OCI-LY7 (cell line): ENCODE results near the gene RASGRP2. TPM values are rescaled to one million over a fixed set of nuclear protein-coding genes. Genes with fewer than 3 reads are reported as not detected.

Experiments
- BruUV-seq: library from RNA; stranded (reverse); fragments of 400-500 nt; replicated peaks from 2 replicates; lab custom pipeline; 2021; lab: Mats Ljungman, UMichigan
- CTCF ChIA-PET: fragments of 300-600 bp; sonication (Branson Sonifier 250); formaldehyde crosslinking; loops from one replicate; lab custom pipeline; 2022; ENCODE audit warnings: antibody characterized with exemption; ENCODE audit not compliant: unreplicated experiment; lab: Charles Lee
- POLR2A ChIA-PET: fragments of 300-600 bp; sonication (Branson Sonifier 250); formaldehyde crosslinking; loops from one replicate; lab custom pipeline; 2022; ENCODE audit warnings: antibody characterized with exemption; lab: Charles Lee
- DNase-seq: peaks from one replicate; pipeline ENCODE4 v3.0.0-alpha.2; 2015; ENCODE audit warnings: low spot score
- H2AFZ ChIP-seq: fragments of 200-600 bp; sonication (generic), shearing (Covaris generic); 2 replicates; pipeline ENCODE4 v1.6.1; 2014; ENCODE audit warnings: mild to moderate bottlenecking, antibody characterized with exemption, low read length, moderate library complexity
- H3K27ac ChIP-seq: fragments of 200-600 bp; sonication (generic); 2 replicates; pipeline ENCODE4 v1.5.1; 2014; ENCODE audit warnings: mixed run types, low read depth, mild to moderate bottlenecking, moderate library complexity, low read length, inconsistent platforms; ENCODE audit not compliant: poor library complexity, severe bottlenecking
- H3K36me3 ChIP-seq: fragments of 200-600 bp; sonication (generic); 2 replicates; pipeline ENCODE4 v1.6.1; 2014; ENCODE audit warnings: mild to moderate bottlenecking, antibody characterized with exemption, low read length, moderate library complexity, mixed read lengths; ENCODE audit not compliant: insufficient read depth
- H3K4me1 ChIP-seq: fragments of 200-600 bp; sonication (generic); 2 replicates; pipeline ENCODE4 v1.5.1; 2014; ENCODE audit warnings: mild to moderate bottlenecking, low read length; ENCODE audit not compliant: insufficient read depth, poor library complexity, severe bottlenecking
- H3K4me2 ChIP-seq: fragments of 200-600 bp; sonication (generic); 2 replicates; pipeline ENCODE4 v1.6.1; 2014; ENCODE audit warnings: mild to moderate bottlenecking, low read length
- H3K4me3 ChIP-seq: fragments of 200-600 bp; sonication (generic); 2 replicates; pipeline ENCODE4 v1.5.1; 2014; ENCODE audit warnings: mild to moderate bottlenecking, low read depth, low read length; ENCODE audit not compliant: poor library complexity, severe bottlenecking
- H3K79me2 ChIP-seq: fragments of 200-600 bp; sonication (generic); 2 replicates; pipeline ENCODE4 v1.6.1; 2016; ENCODE audit warnings: low read depth, mild to moderate bottlenecking, low read length, moderate library complexity, mixed read lengths; ENCODE audit not compliant: insufficient read depth
- H3K9me2 ChIP-seq: fragments of 200-600 bp; sonication (generic); 2 replicates; pipeline ENCODE4 v1.6.1; 2016; ENCODE audit warnings: mild to moderate bottlenecking, low read length, mixed read lengths; ENCODE audit not compliant: insufficient read depth
- H3K9me3 ChIP-seq: fragments of 200-600 bp; sonication (generic); 2 replicates; pipeline ENCODE4 v1.6.1; 2014; ENCODE audit warnings: mild to moderate bottlenecking, mixed run types, low read length, mixed read lengths
- H4K20me1 ChIP-seq: fragments of 200-600 bp; sonication (generic); 2 replicates; pipeline ENCODE4 v1.6.1; 2014; ENCODE audit warnings: mild to moderate bottlenecking, antibody characterized with exemption, low read length, moderate library complexity, mixed read lengths; ENCODE audit not compliant: insufficient read depth
- CTCF ChIP-seq: fragments of 200-600 bp; sonication (generic); conservative IDR thresholded peaks from 2 replicates; pipeline ENCODE4 v1.5.1; 2014; ENCODE audit warnings: mild to moderate bottlenecking, antibody characterized with exemption, low read length, moderate library complexity, mixed read lengths
- EZH2phosphoT487 ChIP-seq: fragments of 200-600 bp; sonication (generic); IDR thresholded peaks from 2 replicates; pipeline ENCODE4 v1.6.1; 2018; ENCODE audit warnings: low read depth, borderline replicate concordance, mild to moderate bottlenecking, mixed run types, antibody characterized with exemption, low read length, moderate library complexity, mixed read lengths
- intact Hi-C: fragments of 100-400 bp; cut with micrococcal nuclease; formaldehyde crosslinking; loops from one replicate; pipeline ENCODE4 v1.10.0; 2022; ENCODE audit not compliant: unreplicated experiment
- total RNA-seq, 2 experiments: library from RNA; depleted of rRNA in 1 of 2; stranded (reverse); fragments of >200 nt in 1 of 2; shearing (Covaris generic) in 1 of 2; gene quantifications; 2 replicates each; pipeline ENCODE4 v1.2.3, GENCODE V29; 2014 to 2022

RASGRP2 gene
- total RNA-seq, 2 experiments from 2014 or later, result 127 to 195 TPM

- no peak for DNase-seq
- Histone ChIP-seq H4K20me1 (no peaks in the 10 kb centered on the region), H3K4me1 (peaks cover 14% of the 10 kb centered on the region), H3K9me3 (no peaks in the 10 kb centered on the region), H3K36me3 (peaks cover 56% of the 10 kb centered on the region), H2AFZ (no peak overlapping the region), H3K9me2 (no peaks in the 10 kb centered on the region), H3K27ac (no peak overlapping the region), H3K4me3 (no peak overlapping the region), H3K4me2 (no peak overlapping the region), H3K79me2 (no peaks in the 10 kb centered on the region)
- ChIA-PET POLR2A (no interaction called here), CTCF (no interaction called here)
- TF ChIP-seq EZH2phosphoT487 (no peak), CTCF (no peak)
- BruUV-seq, result no TSS peak
- intact Hi-C loops, result no loop called here
Observed at GRCh38 chr11:64728757-64729365, 15.1 kb downstream of the RASGRP2 start.

DNA sequence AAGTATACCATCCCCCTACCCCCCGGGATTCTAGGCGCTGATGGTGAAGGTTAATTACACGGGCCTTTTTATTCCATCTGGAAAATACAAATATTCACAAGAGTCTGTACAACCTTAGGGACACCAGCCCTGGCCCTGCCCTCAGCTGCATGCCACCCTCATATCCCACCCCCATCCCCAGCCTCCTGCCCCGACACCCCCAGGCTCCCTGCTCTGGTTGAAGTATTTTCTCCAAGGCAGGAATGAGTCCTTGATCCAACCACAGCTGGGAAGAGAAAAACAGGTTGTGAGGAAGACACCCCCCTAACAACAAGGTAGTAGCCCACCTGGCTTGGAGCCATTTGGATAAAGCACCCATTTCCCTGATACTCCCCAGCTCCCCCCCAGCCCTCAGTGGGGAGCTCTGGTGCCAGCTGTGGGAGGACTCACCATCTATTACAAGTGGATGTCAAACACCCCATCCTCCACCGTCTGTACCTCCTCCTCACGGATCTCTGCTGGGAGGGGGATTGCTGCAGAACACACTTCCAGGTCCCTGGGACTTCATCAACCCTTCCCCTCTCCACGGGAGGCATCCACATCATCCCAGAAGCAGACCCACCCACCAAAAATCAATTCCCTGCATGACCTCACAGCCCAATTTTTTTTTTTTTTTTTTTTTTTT lies 16.9 kb downstream of the RASGRP2 start:
- Histone ChIP-seq H3K36me3 (peaks cover 40% of the 10 kb centered on the region), H3K9me3 (no peaks in the 10 kb centered on the region), H3K9me2 (no peaks in the 10 kb centered on the region), H3K4me2 (no peak overlapping the region), H3K4me1 (peaks cover 18% of the 10 kb centered on the region), H4K20me1 (no peaks in the 10 kb centered on the region), H3K27ac (no peak overlapping the region), H3K79me2 (no peaks in the 10 kb centered on the region), H3K4me3 (no peak overlapping the region), H2AFZ (no peak overlapping the region)
- CTCF ChIA-PET, result no interaction called here
- BruUV-seq, result no TSS peak
- intact Hi-C loops, result no loop called here
- DNase-seq, result no peak
- POLR2A ChIA-PET, result no interaction called here
- TF ChIP-seq CTCF (no peak), EZH2phosphoT487 (no peak)

DNA sequence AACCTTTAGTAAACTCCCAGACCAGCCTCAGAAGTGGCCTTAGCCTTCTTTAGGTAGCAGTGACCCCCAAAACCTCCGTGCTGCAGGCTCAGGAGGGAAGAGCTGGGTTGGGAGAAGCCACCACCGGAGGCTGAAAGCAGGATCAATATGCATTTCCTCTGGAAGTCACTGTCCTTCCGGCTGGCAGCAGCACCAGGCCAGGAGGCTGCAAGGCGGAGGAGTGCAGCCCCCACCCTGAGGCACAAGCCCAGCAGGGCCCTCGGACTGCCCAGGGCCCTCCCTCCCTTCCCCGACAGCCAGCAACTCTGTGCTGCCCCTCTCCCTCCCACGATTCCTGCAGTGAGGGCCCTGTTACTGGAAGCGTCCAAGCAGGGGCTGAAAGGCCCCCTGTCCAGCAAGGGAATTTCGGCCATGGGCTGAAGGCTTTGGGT lies 17.7 kb downstream of the RASGRP2 start:
- no peak for TF ChIP-seq CTCF
- TF ChIP-seq EZH2phosphoT487, result no peak
- Histone ChIP-seq H3K9me3 (no peaks in the 10 kb centered on the region), H3K36me3 (peaks cover 32% of the 10 kb centered on the region), H3K9me2 (no peaks in the 10 kb centered on the region), H3K4me1 (peaks cover 18% of the 10 kb centered on the region), H3K4me2 (no peak overlapping the region), H3K79me2 (no peaks in the 10 kb centered on the region), H3K4me3 (no peak overlapping the region), H4K20me1 (no peaks in the 10 kb centered on the region), H3K27ac (no peak overlapping the region), H2AFZ (no peak overlapping the region)
- intact Hi-C loops, result no loop called here
- ChIA-PET POLR2A (no interaction called here), CTCF (interaction anchor here (1.1 kb wide), 1 partner anchor 37 kb away, joined by 3 read pairs; no protein-coding TSS in a partner anchor)
- DNase-seq, result no peak
- no TSS peak for BruUV-seq
